Esophagus muscularis mucosa (tissue), 3 donors: ENCODE results near the gene AFAP1.
A peak's percentile ranks its signal among the peaks of the same experiment; 100 is the strongest.

Experiments used
- POLR2A ChIP-seq: fragments of 450-650 bp; IDR thresholded peaks from one replicate; pipeline ENCODE4 v1.6.1; 2017; ENCODE audit warnings: antibody characterized with exemption, moderate library complexity, mild to moderate bottlenecking, low read depth
- POLR2AphosphoS5 ChIP-seq, 2 donors: sonication (generic); formaldehyde crosslinking; IDR thresholded peaks; one replicate each; pipeline ENCODE4 v1.6.1; 2017; ENCODE audit warnings: antibody characterized with exemption in 2 of 2
- TF ChIP-seq, protein P1 (sequence below), 3 experiments: fragments of 200-600 bp in 2 of 3; fragments of 450-650 bp in 1 of 3; sonication (generic) in 2 of 3; IDR thresholded peaks; one replicate each; pipeline ENCODE4 v1.5.1; 2017 to 2019; ENCODE audit warnings: antibody characterized with exemption in 3 of 3, mild to moderate bottlenecking in 2 of 3, moderate library complexity in 1 of 3

DNA sequence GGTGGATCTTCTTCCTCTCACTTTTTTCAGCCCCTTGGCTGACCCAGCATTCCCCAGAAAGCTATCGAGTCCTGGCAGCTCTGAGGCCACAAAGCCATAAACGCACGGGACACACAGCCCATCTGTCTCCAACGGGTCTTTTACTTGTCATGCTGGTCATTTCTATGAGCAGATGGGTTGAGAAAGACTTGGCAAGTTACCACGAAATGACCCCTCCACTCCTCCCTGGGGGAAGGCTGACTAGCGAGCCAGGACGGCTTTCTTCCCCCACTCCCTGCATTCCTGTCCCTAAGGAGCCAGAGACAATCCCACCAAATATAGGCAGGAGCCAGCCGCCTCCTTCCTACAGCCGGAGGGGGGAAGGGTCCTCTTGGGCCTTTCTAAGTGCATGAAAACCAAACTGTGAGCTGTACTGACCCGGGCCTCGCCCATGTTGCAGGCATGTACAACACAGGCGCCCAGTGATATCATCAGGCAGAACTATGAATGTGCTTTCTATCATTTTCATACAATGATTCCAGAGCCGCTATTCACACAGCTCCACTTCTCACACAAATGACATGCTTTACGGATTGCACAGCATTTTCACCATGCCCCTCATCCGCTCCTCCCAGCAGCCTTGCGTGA, 28.6 kb downstream of the AFAP1 start:
- TF ChIP-seq, protein P1, sequence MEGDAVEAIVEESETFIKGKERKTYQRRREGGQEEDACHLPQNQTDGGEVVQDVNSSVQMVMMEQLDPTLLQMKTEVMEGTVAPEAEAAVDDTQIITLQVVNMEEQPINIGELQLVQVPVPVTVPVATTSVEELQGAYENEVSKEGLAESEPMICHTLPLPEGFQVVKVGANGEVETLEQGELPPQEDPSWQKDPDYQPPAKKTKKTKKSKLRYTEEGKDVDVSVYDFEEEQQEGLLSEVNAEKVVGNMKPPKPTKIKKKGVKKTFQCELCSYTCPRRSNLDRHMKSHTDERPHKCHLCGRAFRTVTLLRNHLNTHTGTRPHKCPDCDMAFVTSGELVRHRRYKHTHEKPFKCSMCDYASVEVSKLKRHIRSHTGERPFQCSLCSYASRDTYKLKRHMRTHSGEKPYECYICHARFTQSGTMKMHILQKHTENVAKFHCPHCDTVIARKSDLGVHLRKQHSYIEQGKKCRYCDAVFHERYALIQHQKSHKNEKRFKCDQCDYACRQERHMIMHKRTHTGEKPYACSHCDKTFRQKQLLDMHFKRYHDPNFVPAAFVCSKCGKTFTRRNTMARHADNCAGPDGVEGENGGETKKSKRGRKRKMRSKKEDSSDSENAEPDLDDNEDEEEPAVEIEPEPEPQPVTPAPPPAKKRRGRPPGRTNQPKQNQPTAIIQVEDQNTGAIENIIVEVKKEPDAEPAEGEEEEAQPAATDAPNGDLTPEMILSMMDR (IDR thresholded peaks at IDR 0.05): no peak
- TF ChIP-seq POLR2AphosphoS5 (IDR thresholded peaks at IDR 0.05): peak in 1 of 2 donors; percentile 48
- no peak for TF ChIP-seq POLR2A
